Measurements from ENCODE around the gene C10orf95. TPM values are rescaled to one million over a fixed set of nuclear protein-coding genes. Genes with fewer than 3 reads are reported as not detected.

The C10orf95 gene
- total RNA-seq, 1 donor from 2014 or later: 0.20 TPM

DNA sequence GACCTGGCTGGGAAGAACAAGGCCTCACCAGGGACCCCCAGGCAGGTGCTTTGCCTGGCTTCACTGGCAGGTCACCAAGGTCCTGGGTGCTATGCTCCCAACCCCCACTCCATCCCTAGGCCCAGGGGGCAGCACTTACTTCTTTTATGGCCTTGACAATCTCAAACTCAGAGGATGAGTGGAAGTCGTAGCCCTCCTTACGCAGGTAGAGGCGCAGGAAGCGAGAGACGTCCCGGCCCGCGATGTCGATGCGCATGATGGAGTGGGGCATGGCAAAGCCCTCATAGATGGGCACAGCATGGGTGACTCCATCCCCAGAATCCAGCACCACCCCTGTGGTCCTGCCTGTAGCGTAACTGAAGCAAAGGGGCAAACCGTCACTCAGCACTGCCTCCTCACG is 32.7 kb upstream of the C10orf95 start:
- no peaks in the 10 kb centered on the region for H3K27me3 Mint-ChIP-seq (ENCODE audit: low read depth, unreplicated experiment)
- no peaks in the 10 kb centered on the region for H3K27me3 ChIP-seq (ENCODE audit: insufficient read depth, low read length)
- H3K9ac ChIP-seq (ENCODE audit: low read length): no peak overlapping the region
- H3K27ac ChIP-seq (ENCODE audit: low read depth, low read length): no peak overlapping the region
- no peak overlapping the region for H3K4me3 Mint-ChIP-seq (ENCODE audit: unreplicated experiment)
- no peak overlapping the region for H3K27ac Mint-ChIP-seq (ENCODE audit: unreplicated experiment)
- H3K4me3 ChIP-seq (ENCODE audit: insufficient read depth, low read depth, low read length): no peak overlapping the region
- H3K9me3 Mint-ChIP-seq (ENCODE audit: unreplicated experiment): no peaks in the 10 kb centered on the region
- peaks cover 70% of the 10 kb centered on the region for H3K36me3 ChIP-seq (ENCODE audit: insufficient read depth, low read length)
- H2AFZ ChIP-seq (ENCODE audit: low read depth, low read length): no peak overlapping the region
- peaks cover 13% of the 10 kb centered on the region for H3K36me3 Mint-ChIP-seq (ENCODE audit: low read depth, unreplicated experiment)
- TF ChIP-seq EZH2 (IDR thresholded peaks at IDR 0.05; ENCODE audit: insufficient read depth, low read length): no peak
- H3K4me1 Mint-ChIP-seq (ENCODE audit: low read depth, unreplicated experiment): no peaks in the 10 kb centered on the region
- H3K4me2 ChIP-seq (ENCODE audit: low read length): no peak overlapping the region
- no peak for DNase-seq (ENCODE audit: low read depth)
- FAIRE-seq: no peak
- H4K20me1 ChIP-seq (ENCODE audit: insufficient read depth, low read length): peaks cover 70% of the 10 kb centered on the region
- no peaks in the 10 kb centered on the region for H3K9me3 ChIP-seq (ENCODE audit: insufficient read depth, low read depth, low read length)
- no peaks in the 10 kb centered on the region for H3K4me1 ChIP-seq (ENCODE audit: insufficient read depth, low read length)
- H3K79me2 ChIP-seq (ENCODE audit: insufficient read depth, low read length): peaks cover 8% of the 10 kb centered on the region

DNA sequence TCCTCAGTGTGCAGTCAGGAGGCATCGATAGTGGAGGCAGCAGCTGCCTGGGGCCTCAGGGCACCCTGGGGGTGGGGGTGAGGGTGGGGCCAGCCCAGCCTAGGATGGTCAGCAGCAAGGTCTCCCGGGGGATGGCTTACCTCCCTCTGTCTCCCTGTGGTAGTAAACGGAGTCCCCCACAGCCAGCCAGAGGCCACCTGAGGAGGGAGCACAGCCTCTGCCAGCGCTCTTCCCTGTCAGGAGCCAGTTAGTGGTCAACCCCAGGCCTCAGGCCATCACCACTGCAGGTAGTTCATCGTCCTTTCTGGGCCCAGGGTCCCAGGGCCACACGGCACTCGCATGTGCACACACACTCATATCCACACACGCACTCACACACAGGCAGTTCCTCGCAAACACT is 29.1 kb upstream of the C10orf95 start:
- no peak overlapping the region for H3K27ac ChIP-seq (ENCODE audit: low read depth, low read length)
- H3K36me3 ChIP-seq (ENCODE audit: insufficient read depth, low read length): peaks cover 48% of the 10 kb centered on the region
- Mint-ChIP-seq H3K36me3 (ENCODE audit: low read depth, unreplicated experiment) (peaks cover 12% of the 10 kb centered on the region), H3K27ac (ENCODE audit: unreplicated experiment) (no peak overlapping the region), H3K4me3 (ENCODE audit: unreplicated experiment) (no peak overlapping the region), H3K4me1 (ENCODE audit: low read depth, unreplicated experiment) (peaks cover 4% of the 10 kb centered on the region), H3K27me3 (ENCODE audit: low read depth, unreplicated experiment) (no peaks in the 10 kb centered on the region), H3K9me3 (ENCODE audit: unreplicated experiment) (no peaks in the 10 kb centered on the region)
- FAIRE-seq (no peak), DNase-seq (ENCODE audit: low read depth) (no peak)
- H4K20me1 ChIP-seq (ENCODE audit: insufficient read depth, low read length): peaks cover 50% of the 10 kb centered on the region
- TF ChIP-seq EZH2 (IDR thresholded peaks at IDR 0.05; ENCODE audit: insufficient read depth, low read length): no peak
- TF ChIP-seq, protein P1, sequence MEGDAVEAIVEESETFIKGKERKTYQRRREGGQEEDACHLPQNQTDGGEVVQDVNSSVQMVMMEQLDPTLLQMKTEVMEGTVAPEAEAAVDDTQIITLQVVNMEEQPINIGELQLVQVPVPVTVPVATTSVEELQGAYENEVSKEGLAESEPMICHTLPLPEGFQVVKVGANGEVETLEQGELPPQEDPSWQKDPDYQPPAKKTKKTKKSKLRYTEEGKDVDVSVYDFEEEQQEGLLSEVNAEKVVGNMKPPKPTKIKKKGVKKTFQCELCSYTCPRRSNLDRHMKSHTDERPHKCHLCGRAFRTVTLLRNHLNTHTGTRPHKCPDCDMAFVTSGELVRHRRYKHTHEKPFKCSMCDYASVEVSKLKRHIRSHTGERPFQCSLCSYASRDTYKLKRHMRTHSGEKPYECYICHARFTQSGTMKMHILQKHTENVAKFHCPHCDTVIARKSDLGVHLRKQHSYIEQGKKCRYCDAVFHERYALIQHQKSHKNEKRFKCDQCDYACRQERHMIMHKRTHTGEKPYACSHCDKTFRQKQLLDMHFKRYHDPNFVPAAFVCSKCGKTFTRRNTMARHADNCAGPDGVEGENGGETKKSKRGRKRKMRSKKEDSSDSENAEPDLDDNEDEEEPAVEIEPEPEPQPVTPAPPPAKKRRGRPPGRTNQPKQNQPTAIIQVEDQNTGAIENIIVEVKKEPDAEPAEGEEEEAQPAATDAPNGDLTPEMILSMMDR (IDR thresholded peaks at IDR 0.05; ENCODE audit: insufficient read depth, low read depth, low read length): no peak
- no peaks in the 10 kb centered on the region for H3K79me2 ChIP-seq (ENCODE audit: insufficient read depth, low read length)
- H3K27me3 ChIP-seq (ENCODE audit: insufficient read depth, low read length): no peaks in the 10 kb centered on the region
- H2AFZ ChIP-seq (ENCODE audit: low read depth, low read length): no peak overlapping the region
- no peak overlapping the region for H3K9ac ChIP-seq (ENCODE audit: low read length)
- no peaks in the 10 kb centered on the region for H3K4me1 ChIP-seq (ENCODE audit: insufficient read depth, low read length)
- H3K4me2 ChIP-seq (ENCODE audit: low read length): no peak overlapping the region
- H3K4me3 ChIP-seq (ENCODE audit: insufficient read depth, low read depth, low read length): no peak overlapping the region
- H3K9me3 ChIP-seq (ENCODE audit: insufficient read depth, low read depth, low read length): no peaks in the 10 kb centered on the region

DNA sequence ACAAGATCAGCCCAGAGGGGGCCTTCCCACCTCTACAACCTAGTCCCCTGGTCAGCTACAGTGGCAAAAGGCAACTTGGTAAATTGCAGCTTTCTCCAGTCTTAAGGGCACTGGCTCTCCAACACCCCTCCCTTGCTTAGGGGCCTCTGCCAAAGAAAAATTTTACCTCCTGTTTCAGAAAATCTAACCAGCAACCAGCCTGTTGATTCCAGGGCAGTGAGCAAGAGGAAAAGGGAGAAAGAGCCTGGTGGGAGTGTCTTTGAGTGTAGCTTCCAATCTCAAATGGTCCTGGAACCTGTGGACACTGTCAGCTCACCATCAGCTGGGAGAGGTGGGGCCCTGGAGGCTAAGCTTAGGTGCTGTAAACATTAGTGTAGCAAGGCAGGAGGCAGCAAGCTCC is 28.3 kb upstream of the C10orf95 start:
- peaks cover 42% of the 10 kb centered on the region for H4K20me1 ChIP-seq (ENCODE audit: insufficient read depth, low read length)
- no peak overlapping the region for H3K9ac ChIP-seq (ENCODE audit: low read length)
- FAIRE-seq (no peak), DNase-seq (ENCODE audit: low read depth) (no peak)
- H3K9me3 ChIP-seq (ENCODE audit: insufficient read depth, low read depth, low read length): no peaks in the 10 kb centered on the region
- H3K4me1 Mint-ChIP-seq (ENCODE audit: low read depth, unreplicated experiment): peaks cover 4% of the 10 kb centered on the region
- H3K9me3 Mint-ChIP-seq (ENCODE audit: unreplicated experiment): no peaks in the 10 kb centered on the region
- H3K27me3 Mint-ChIP-seq (ENCODE audit: low read depth, unreplicated experiment): no peaks in the 10 kb centered on the region
- H3K4me3 ChIP-seq (ENCODE audit: insufficient read depth, low read depth, low read length): no peak overlapping the region
- H3K27ac ChIP-seq (ENCODE audit: low read depth, low read length): no peak overlapping the region
- H3K36me3 ChIP-seq (ENCODE audit: insufficient read depth, low read length): peaks cover 41% of the 10 kb centered on the region
- H3K4me3 Mint-ChIP-seq (ENCODE audit: unreplicated experiment): no peak overlapping the region
- H3K27me3 ChIP-seq (ENCODE audit: insufficient read depth, low read length): no peaks in the 10 kb centered on the region
- H3K4me2 ChIP-seq (ENCODE audit: low read length): no peak overlapping the region
- no peak overlapping the region for H3K27ac Mint-ChIP-seq (ENCODE audit: unreplicated experiment)
- H2AFZ ChIP-seq (ENCODE audit: low read depth, low read length): no peak overlapping the region
- TF ChIP-seq, protein P1 (IDR thresholded peaks at IDR 0.05; ENCODE audit: insufficient read depth, low read depth, low read length): no peak
- no peak for TF ChIP-seq EZH2 (IDR thresholded peaks at IDR 0.05; ENCODE audit: insufficient read depth, low read length)
- H3K36me3 Mint-ChIP-seq (ENCODE audit: low read depth, unreplicated experiment): peaks cover 12% of the 10 kb centered on the region
- H3K79me2 ChIP-seq (ENCODE audit: insufficient read depth, low read length): no peaks in the 10 kb centered on the region
- no peaks in the 10 kb centered on the region for H3K4me1 ChIP-seq (ENCODE audit: insufficient read depth, low read length)
